K562 (cell line): ENCODE results near the gene CREBL2. TPM values are rescaled to one million over a fixed set of nuclear protein-coding genes. Genes with fewer than 3 reads are reported as not detected.

Source experiments
- ATAC-seq: fragments of 200-7000 bp; cut with Tn5 transposase; 3 replicates; pipeline ENCODE4 v1.9.1; 2020; ENCODE audit warnings: moderate library complexity
- BruUV-seq: library from RNA; stranded (reverse); fragments of 400-500 nt; replicated peaks from 2 replicates; lab custom pipeline; 2021; lab: Mats Ljungman, UMichigan
- CTCF ChIA-PET: fragments of 300-600 bp; formaldehyde crosslinking; extraction: SDS; loops from one replicate; lab custom pipeline; 2021; ENCODE audit warnings: low intra/inter-chr PET ratio; lab: Yijun Ruan, JAX
- POLR2A ChIA-PET: fragments of 300-600, 350-650 bp; sonication (Branson Sonifier 250); formaldehyde crosslinking; extraction: SDS; loops from one replicate; lab custom pipeline; 2021; ENCODE audit warnings: antibody characterized with exemption, inconsistent platforms; lab: Yijun Ruan, JAX
- DNase-seq, 4 experiments: peaks; one replicate each; pipeline versions ENCODE4 v3.0.0 to v3.0.0-alpha.2; 2011 to 2018; ENCODE audit warnings: low spot score in 3 of 4, mixed read lengths in 3 of 4; ENCODE audit errors: extremely low read depth in 1 of 4
- FAIRE-seq: peaks from 2 replicates; lab custom pipeline; 2011; peaks lifted over from hg19 to GRCh38; lab: Jason Lieb, UNC
- H2AFZ ChIP-seq: 2 replicates; pipeline ENCODE4 v1.6.0; 2011; ENCODE audit warnings: low read depth, low read length, control low read depth, inconsistent platforms
- H3K27ac ChIP-seq: fragments of 200-600 bp; 3 replicates; pipeline ENCODE4 v1.8.0; 2011; ENCODE audit warnings: low read depth, mild to moderate bottlenecking, control low read depth, inconsistent platforms, low read length, moderate library complexity, mixed read lengths; ENCODE audit errors: extremely low read depth
- H3K27me3 ChIP-seq, 2 experiments: fragments of 300-600 bp in 1 of 2; 2 replicates in 1 of 2; 3 replicates in 1 of 2; pipeline versions ENCODE4 v1.6.0 to v1.8.0; 2011; ENCODE audit warnings: inconsistent platforms in 2 of 2, low read length in 2 of 2, mild to moderate bottlenecking in 1 of 2, mixed read lengths in 1 of 2, moderate library complexity in 1 of 2; ENCODE audit not compliant: control insufficient read depth in 2 of 2, insufficient read depth in 2 of 2
- H3K36me3 ChIP-seq: fragments of 300-600 bp; 3 replicates; pipeline ENCODE4 v1.8.0; 2011; ENCODE audit warnings: mild to moderate bottlenecking, low read length, inconsistent platforms; ENCODE audit not compliant: control insufficient read depth, insufficient read depth
- H3K4me1 ChIP-seq, 2 experiments: fragments of 200-600 bp in 1 of 2; replicated peaks in 1 of 2; 2 replicates in 1 of 2; 3 replicates in 1 of 2; pipeline versions ENCODE4 v1.5.1 to v1.8.0; 2011; ENCODE audit warnings: inconsistent platforms in 2 of 2, low read length in 2 of 2, mild to moderate bottlenecking in 1 of 2, mixed read lengths in 1 of 2, moderate library complexity in 1 of 2; ENCODE audit not compliant: control insufficient read depth in 2 of 2, insufficient read depth in 2 of 2
- H3K4me2 ChIP-seq: 2 replicates; pipeline ENCODE4 v1.6.1; 2011; ENCODE audit warnings: low read length, control low read depth, inconsistent platforms, mixed read lengths; ENCODE audit not compliant: insufficient read depth
- H3K4me3 ChIP-seq: fragments of 200-600 bp; sonication (generic), shearing (Covaris generic); 2 replicates; pipeline ENCODE4 v1.5.1; 2016; ENCODE audit warnings: control low read depth, inconsistent platforms
- H3K79me2 ChIP-seq: fragments of 200-600 bp; 3 replicates; pipeline ENCODE4 v1.8.0; 2011; ENCODE audit warnings: low read length, inconsistent platforms; ENCODE audit not compliant: control insufficient read depth, insufficient read depth
- H3K9ac ChIP-seq, 2 experiments: 2 replicates each; pipeline versions ENCODE4 v1.6.0 to v1.6.1; 2011; ENCODE audit warnings: low read depth in 2 of 2, low read length in 2 of 2, control low read depth in 1 of 2, inconsistent platforms in 1 of 2, mild to moderate bottlenecking in 1 of 2, mixed read lengths in 1 of 2; ENCODE audit not compliant: insufficient read depth in 1 of 2
- H3K9me1 ChIP-seq: one replicate; pipeline ENCODE4 v1.6.0; 2011; ENCODE audit warnings: inconsistent platforms, mild to moderate bottlenecking, low read length, moderate library complexity; ENCODE audit not compliant: control insufficient read depth, insufficient read depth
- H3K9me3 ChIP-seq: replicated peaks from 2 replicates; pipeline ENCODE4 v1.5.1; 2011; ENCODE audit warnings: low read depth, low read length, inconsistent platforms; ENCODE audit not compliant: control insufficient read depth, insufficient read depth
- H4K20me1 ChIP-seq: replicated peaks from 2 replicates; pipeline ENCODE4 v1.6.1; 2011; ENCODE audit warnings: low read length, inconsistent platforms, mixed read lengths; ENCODE audit not compliant: control insufficient read depth, insufficient read depth
- ATF3 ChIP-seq, 2 experiments: fragments of 450-650 bp in 1 of 2; sonication (generic) in 1 of 2; formaldehyde crosslinking in 1 of 2; IDR thresholded peaks in 1 of 2; conservative IDR thresholded peaks in 1 of 2; 2 replicates each; pipeline versions ENCODE4 v1.6.1 to v1.8.1; 2016 to 2023; ENCODE audit warnings: mild to moderate bottlenecking in 2 of 2, moderate library complexity in 2 of 2, inconsistent platforms in 1 of 2, missing genetic modification reagents in 1 of 2
- BACH1 ChIP-seq: fragments of 200-800 bp; sonication (Bioruptor generic); IDR thresholded peaks from 2 replicates; pipeline ENCODE4 v1.6.1; 2016; ENCODE audit warnings: missing genetic modification characterization, missing compliant biosample characterization
- FOSL1 ChIP-seq: fragments of 200-800 bp; sonication (Bioruptor generic); conservative IDR thresholded peaks from 2 replicates; pipeline ENCODE4 v1.6.1; 2016; ENCODE audit warnings: missing genetic modification characterization, missing compliant biosample characterization
- GABPA ChIP-seq: fragments of 200-800 bp; sonication (Bioruptor generic); conservative IDR thresholded peaks from 2 replicates; pipeline ENCODE4 v1.6.1; 2016; ENCODE audit warnings: low read depth, missing genetic modification characterization, missing compliant biosample characterization
- HCFC1 ChIP-seq: IDR thresholded peaks from 2 replicates; pipeline ENCODE4 v1.6.1; 2012; ENCODE audit warnings: low read depth, low read length, improper control_type of control experiment
- PRMT5 ChIP-seq: sonication (generic); formaldehyde crosslinking; IDR thresholded peaks from 2 replicates; pipeline ENCODE4 v1.5.0; 2020; ENCODE audit warnings: missing genetic modification reagents
- WGBS: fragments of 100-300 bp; shearing (Covaris generic); methylation state at CpG from one replicate; pipeline ENCODE4 v1.1.6; 2016; ENCODE audit warnings: low coverage, mixed read lengths; ENCODE audit not compliant: insufficient coverage; ENCODE audit errors: missing lambda C conversion rate; 5-methylcytosine and 5-hydroxymethylcytosine counted together
- in situ Hi-C: fragments of 300-500 bp; cut with MboI; formaldehyde crosslinking; loops from 4 replicates; pipeline ENCODE4 v1.15.0; 2018; ENCODE audit warnings: inconsistent platforms, mixed read lengths
- intact Hi-C: fragments of 100-400 bp; cut with micrococcal nuclease; formaldehyde crosslinking; loops from 2 replicates; pipeline ENCODE4 v1.14.2; 2022
- polyA plus RNA-seq, 8 experiments: library from polyadenylated mRNA; depleted of rRNA in 4 of 8; stranded (reverse) in 5 of 8; unstranded in 3 of 8; fragments of >200 nt; fragmentation: Nextera tagmentation in 2 of 8; fragmentation: Illumina TruSeq in 1 of 8; extraction: Ambion mirVana in 2 of 8; extraction: Trizol in 1 of 8; gene quantifications; 2 replicates each; pipeline versions ENCODE4 v1.2.1 to v1.2.3, GENCODE V29; 2011 to 2014; ENCODE audit warnings: inconsistent platforms in 1 of 8, missing spikeins in 1 of 8
- total RNA-seq, 7 experiments: library from RNA; depleted of rRNA in 6 of 7; stranded (reverse); fragments of >200 nt in 6 of 7; fragmentation: Illumina TruSeq in 2 of 7; extraction: Trizol in 2 of 7; gene quantifications; 2 replicates each; pipeline versions ENCODE4 v1.2.1 to v1.2.3, GENCODE V29; 2011 to 2021; ENCODE audit warnings: low replicate concordance in 1 of 7

Gene CREBL2
- total and polyA plus RNA-seq, 9 of the 15 experiments (the other 6 are each of a cell fraction or from before 2014, with no cell fraction given): 1.7 to 7.3 (median 5.2) TPM

GRCh38 chr12:12671850-12672660, 60.4 kb downstream of the CREBL2 start:
- H4K20me1 ChIP-seq: no peaks in the 10 kb centered on the region
- no peak overlapping the region for H3K4me2 ChIP-seq
- H3K9me3 ChIP-seq: no peaks in the 10 kb centered on the region
- no peak overlapping the region for H2AFZ ChIP-seq
- DNase-seq (no peak), ATAC-seq (no peak), FAIRE-seq (no peak)
- no peak for TF ChIP-seq GABPA (tag)
- TF ChIP-seq FOSL1 (tag): peak; percentile 71
- no peak for TF ChIP-seq BACH1
- TF ChIP-seq ATF3 (IDR thresholded peaks at IDR 0.05): peak; percentile 59
- TF ChIP-seq ATF3 (CRISPR knock-in tag; conservative IDR thresholded peaks at IDR 0.05): no peak
- TF ChIP-seq PRMT5 (CRISPR knock-in tag): no peak
- TF ChIP-seq HCFC1: no peak
- H3K27me3 ChIP-seq: no peaks in the 10 kb centered on the region
- H3K79me2 ChIP-seq: no peaks in the 10 kb centered on the region
- H3K27ac ChIP-seq: no peak overlapping the region
- no TSS peak for BruUV-seq
- no peaks in the 10 kb centered on the region for H3K36me3 ChIP-seq
- in situ Hi-C loops: no loop called here
- H3K9ac ChIP-seq: no peak overlapping the region
- POLR2A ChIA-PET: no interaction called here
- intact Hi-C loops: no loop called here
- CTCF ChIA-PET: no interaction called here
- H3K9me1 ChIP-seq: no peaks in the 10 kb centered on the region
- H3K4me1 ChIP-seq: peaks cover 0 to 7% of the 10 kb centered on the region in 2 experiments; a peak in 3 of 5 replicates
- 10% methylated on average over 7 of the region's 8 CpGs for WGBS
- no peak overlapping the region for H3K4me3 ChIP-seq
